IMR-90 (cell line): Measurements from ENCODE around the gene CASP7.

Experiments used
- MAFK ChIP-seq: IDR thresholded peaks from 2 replicates; pipeline ENCODE4 v1.6.1; 2012; ENCODE audit warnings: low read depth, low read length, improper control_type of control experiment
- POLR2A ChIP-seq: IDR thresholded peaks from 2 replicates; pipeline ENCODE4 v1.6.1; 2012; ENCODE audit warnings: mild to moderate bottlenecking, low read depth, low read length
- RCOR1 ChIP-seq: IDR thresholded peaks from 2 replicates; pipeline ENCODE4 v1.6.1; 2012; ENCODE audit warnings: mild to moderate bottlenecking, low read length, improper control_type of control experiment; ENCODE audit not compliant: insufficient replicate concordance
- TF ChIP-seq, protein P1 (sequence below): conservative IDR thresholded peaks from 2 replicates; pipeline ENCODE4 v1.5.1; 2012; ENCODE audit warnings: mild to moderate bottlenecking, low read depth, low read length, improper control_type of control experiment

DNA sequence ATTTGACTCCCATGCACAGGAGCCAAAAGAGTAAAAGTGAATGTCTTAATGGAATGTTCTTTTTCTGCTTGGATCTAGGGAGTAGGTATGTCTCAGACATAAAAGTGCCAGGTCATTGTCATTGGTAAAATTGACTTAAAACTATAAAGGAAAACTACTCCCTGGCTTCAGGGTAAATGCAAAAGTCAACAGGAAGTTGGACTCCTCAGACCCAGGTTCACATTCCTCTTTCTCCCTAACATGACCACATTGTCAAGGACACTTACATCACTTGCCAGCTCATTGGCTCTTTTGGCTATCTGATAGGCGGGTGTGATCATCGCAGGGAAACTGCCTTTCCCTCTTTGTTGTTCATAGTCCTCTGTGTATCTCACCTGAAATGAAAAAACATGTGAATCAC, 29.5 kb upstream of the CASP7 start:
- no peak for TF ChIP-seq RCOR1
- no peak for TF ChIP-seq POLR2A
- TF ChIP-seq, protein P1, sequence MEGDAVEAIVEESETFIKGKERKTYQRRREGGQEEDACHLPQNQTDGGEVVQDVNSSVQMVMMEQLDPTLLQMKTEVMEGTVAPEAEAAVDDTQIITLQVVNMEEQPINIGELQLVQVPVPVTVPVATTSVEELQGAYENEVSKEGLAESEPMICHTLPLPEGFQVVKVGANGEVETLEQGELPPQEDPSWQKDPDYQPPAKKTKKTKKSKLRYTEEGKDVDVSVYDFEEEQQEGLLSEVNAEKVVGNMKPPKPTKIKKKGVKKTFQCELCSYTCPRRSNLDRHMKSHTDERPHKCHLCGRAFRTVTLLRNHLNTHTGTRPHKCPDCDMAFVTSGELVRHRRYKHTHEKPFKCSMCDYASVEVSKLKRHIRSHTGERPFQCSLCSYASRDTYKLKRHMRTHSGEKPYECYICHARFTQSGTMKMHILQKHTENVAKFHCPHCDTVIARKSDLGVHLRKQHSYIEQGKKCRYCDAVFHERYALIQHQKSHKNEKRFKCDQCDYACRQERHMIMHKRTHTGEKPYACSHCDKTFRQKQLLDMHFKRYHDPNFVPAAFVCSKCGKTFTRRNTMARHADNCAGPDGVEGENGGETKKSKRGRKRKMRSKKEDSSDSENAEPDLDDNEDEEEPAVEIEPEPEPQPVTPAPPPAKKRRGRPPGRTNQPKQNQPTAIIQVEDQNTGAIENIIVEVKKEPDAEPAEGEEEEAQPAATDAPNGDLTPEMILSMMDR: no peak
- no peak for TF ChIP-seq MAFK
